PC-3 (cell line): ENCODE measurements around the gene EDN2. TPM values are rescaled to one million over a fixed set of nuclear protein-coding genes. Genes with fewer than 3 reads are reported as not detected.

Experiments used
- ATAC-seq: fragments of 200-7000 bp; cut with Tn5 transposase; 2 replicates; pipeline ENCODE4 v1.9.1; 2020; ENCODE audit warnings: mild to moderate bottlenecking, moderate library complexity
- Bru-seq: library from RNA; stranded (reverse); fragments of 400-500 nt; gene quantifications from one replicate; lab custom pipeline; 2021; lab: Mats Ljungman, UMichigan
- BruChase-seq, 2 experiments: library from RNA; stranded (reverse); fragments of 400-500 nt; gene quantifications; one replicate each; lab custom pipeline; 2021; lab: Mats Ljungman, UMichigan
- BruUV-seq: library from RNA; stranded (reverse); fragments of 400-500 nt; replicated peaks from 2 replicates; lab custom pipeline; 2021; lab: Mats Ljungman, UMichigan
- CTCF ChIA-PET: fragments of 300-600 bp; sonication (Branson Sonifier 250); formaldehyde crosslinking; loops from one replicate; lab custom pipeline; 2022; ENCODE audit warnings: antibody characterized with exemption; lab: Charles Lee
- POLR2A ChIA-PET: fragments of 300-600 bp; sonication (Branson Sonifier 250); formaldehyde crosslinking; loops from one replicate; lab custom pipeline; 2022; ENCODE audit warnings: antibody characterized with exemption; ENCODE audit not compliant: unreplicated experiment; lab: Charles Lee
- DNase-seq: peaks from one replicate; pipeline ENCODE4 v3.0.0-alpha.2; 2015
- H2AFZ ChIP-seq: fragments of 300-600 bp; sonication (generic); 2 replicates; pipeline ENCODE4 v1.6.0; 2016; ENCODE audit warnings: antibody characterized with exemption, low read length
- H3F3A ChIP-seq: fragments of 300-600 bp; sonication (generic); one replicate; pipeline ENCODE4 v1.6.0; 2017; ENCODE audit warnings: antibody characterized with exemption, low read length, control low read depth, mild to moderate bottlenecking; ENCODE audit not compliant: unreplicated experiment
- H3K27ac ChIP-seq: fragments of 300-600 bp; sonication (generic); 2 replicates; pipeline ENCODE4 v1.5.1; 2016; ENCODE audit warnings: mild to moderate bottlenecking, low read length
- H3K27me3 ChIP-seq: fragments of 300-600 bp; sonication (generic); 2 replicates; pipeline ENCODE4 v1.6.1; 2016; ENCODE audit warnings: low read length, mixed read lengths
- H3K36me3 ChIP-seq: fragments of 300-600 bp; sonication (generic); 2 replicates; pipeline ENCODE4 v1.6.1; 2016; ENCODE audit warnings: low read depth, mixed run types, low read length, mixed read lengths
- H3K4me1 ChIP-seq: fragments of 300-600 bp; sonication (generic); 2 replicates; pipeline ENCODE4 v1.5.1; 2016; ENCODE audit warnings: low read length; ENCODE audit not compliant: insufficient read depth
- H3K4me2 ChIP-seq: fragments of 300-600 bp; sonication (generic); 2 replicates; pipeline ENCODE4 v1.6.0; 2016; ENCODE audit warnings: low read length
- H3K4me3 ChIP-seq: fragments of 300-600 bp; sonication (generic); 2 replicates; pipeline ENCODE4 v1.5.1; 2016; ENCODE audit warnings: mild to moderate bottlenecking, low read length, mixed read lengths
- H3K79me2 ChIP-seq: fragments of 300-600 bp; sonication (generic); 2 replicates; pipeline ENCODE4 v1.6.1; 2017; ENCODE audit warnings: low read length, mixed read lengths
- H3K9ac ChIP-seq: fragments of 300-600 bp; sonication (generic); 2 replicates; pipeline ENCODE4 v1.6.0; 2016; ENCODE audit warnings: mild to moderate bottlenecking, low read length
- H3K9me2 ChIP-seq: fragments of 300-600 bp; sonication (generic); replicated peaks from 2 replicates; pipeline ENCODE4 v1.6.1; 2016; ENCODE audit warnings: mixed run types, low read length, mixed read lengths
- H3K9me3 ChIP-seq: fragments of 300-600 bp; sonication (generic); 2 replicates; pipeline ENCODE4 v1.6.1; 2016; ENCODE audit warnings: low read length, mixed read lengths
- H4K20me1 ChIP-seq: fragments of 300-600 bp; sonication (generic); 2 replicates; pipeline ENCODE4 v1.6.1; 2016; ENCODE audit warnings: low read length, mixed read lengths
- EZH2 ChIP-seq: fragments of 300-600 bp; sonication (generic); IDR thresholded peaks from one replicate; pipeline ENCODE4 v1.6.1; 2017; ENCODE audit warnings: antibody characterized with exemption, mild to moderate bottlenecking, low read length; ENCODE audit not compliant: unreplicated experiment
- EZH2phosphoT487 ChIP-seq: fragments of 300-600 bp; sonication (generic); IDR thresholded peaks from 2 replicates; pipeline ENCODE4 v1.6.1; 2018; ENCODE audit warnings: mild to moderate bottlenecking, antibody characterized with exemption, low read length, borderline replicate concordance
- intact Hi-C: fragments of 100-400 bp; cut with micrococcal nuclease; formaldehyde crosslinking; loops from 2 replicates; pipeline ENCODE4 v1.9.0; 2023
- long read RNA-seq: library from polyadenylated mRNA; unstranded; transcript quantifications from one replicate; pipeline ENCODE4 v2.0.0, GENCODE V29; 2021; ENCODE audit not compliant: unreplicated experiment
- total RNA-seq: library from RNA; depleted of rRNA; stranded (reverse); fragments of >200 nt; gene quantifications from 2 replicates; pipeline ENCODE4 v1.2.3, GENCODE V29; 2014; rRNA removed
- TF ChIP-seq, protein P1 (sequence below): fragments of 300-600 bp; sonication (generic); conservative IDR thresholded peaks from 2 replicates; pipeline ENCODE4 v1.5.1; 2017; ENCODE audit warnings: antibody characterized with exemption, low read depth, mild to moderate bottlenecking, low read length

EDN2 gene
- total RNA-seq, result 0.36 TPM in 1 of 2 replicates, not detected in the other
- percentile 10 among the genes with signal in this experiment for Bru-seq, nascent RNA
- percentile 22 among the genes with signal in this experiment for BruChase-seq, experiment 1, labeled RNA remaining after a 6-hour chase
- percentile 13 among the genes with signal in this experiment for BruChase-seq, experiment 2, labeled RNA remaining after a 2-hour chase
- long read RNA-seq, partial matches to known transcripts, result 0 of 2 reads
- long read RNA-seq, other reads (novel, unspliced or antisense), result 1 of 2 reads

DNA sequence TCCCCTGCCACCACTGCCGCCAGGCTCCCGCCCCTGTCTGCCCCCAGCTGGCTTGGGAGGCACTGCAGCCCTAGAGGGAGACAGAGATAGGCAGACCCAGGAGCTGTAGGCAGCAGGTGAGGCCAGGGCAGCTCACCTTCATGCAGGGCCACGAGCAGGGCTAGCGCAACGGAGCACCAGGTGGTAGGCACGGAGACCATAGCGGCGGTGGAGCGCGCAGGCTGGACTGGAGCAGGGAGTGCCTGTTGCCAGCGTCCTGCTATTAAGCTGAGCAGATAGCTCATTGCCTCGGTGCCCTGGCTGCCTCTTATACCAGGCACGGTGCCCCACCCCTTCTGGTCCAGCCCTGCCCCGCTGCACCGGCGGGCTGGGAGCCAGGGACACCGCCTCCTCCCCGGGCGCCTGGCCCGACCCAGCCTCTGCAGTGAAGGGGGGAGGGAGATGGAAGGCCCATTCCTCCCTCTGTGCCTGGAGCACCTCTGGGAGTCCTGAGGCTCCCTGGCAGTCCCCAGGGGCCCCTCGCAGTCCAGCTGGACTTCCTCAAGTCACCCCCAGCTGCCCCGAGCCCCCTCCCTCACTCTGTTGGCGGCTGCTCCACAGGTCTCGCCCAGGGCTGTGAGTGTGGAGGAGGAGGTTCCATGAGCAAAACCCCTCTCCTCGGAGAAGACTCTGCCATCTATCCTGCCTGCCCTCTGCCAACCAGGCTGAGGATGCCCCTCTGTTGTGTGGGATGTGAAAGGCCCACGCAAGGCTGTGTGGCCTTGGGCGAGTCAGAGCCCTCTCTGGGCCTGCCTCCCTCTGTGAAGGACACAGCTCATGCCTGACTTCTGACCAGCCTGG is at the start of gene EDN2:
EDN2 (minus strand) TSS at position 282 of the 840 bp plus-strand sequence; CDS start at position 200, 82 bp downstream.
- DNase-seq, result peak; percentile 63
- POLR2A ChIA-PET, result interaction anchor here (0.6 kb wide), 1 partner anchor 311 kb away, joined by 3 read pairs; no protein-coding TSS in a partner anchor
- BruUV-seq, result no TSS peak
- Histone ChIP-seq H3K4me3 (peak within 1 kb of the TSS; percentile 29; the same call in 1 of the 2 replicates), H3K9me2 (no peaks in the 10 kb centered on the region), H3K79me2 (no peaks in the 10 kb centered on the region), H3K27ac (no peak within 1 kb of the TSS), H3K36me3 (no peaks in the 10 kb centered on the region), H3K4me1 (peaks cover 37% of the 10 kb centered on the region), H3K4me2 (peak within 1 kb of the TSS; percentile 77), H2AFZ (peak within 1 kb of the TSS; percentile 37; the same call in 1 of the 2 replicates), H3K27me3 (no peaks in the 10 kb centered on the region), H3K9ac (no peak within 1 kb of the TSS), H4K20me1 (no peaks in the 10 kb centered on the region), H3F3A (no peaks in the 10 kb centered on the region), H3K9me3 (no peaks in the 10 kb centered on the region)
- ATAC-seq, result peak; percentile 76
- intact Hi-C loops, result loop anchor here (10.0 kb wide), 1 partner anchor 50 kb away; no protein-coding TSS in a partner anchor
- CTCF ChIA-PET, result interaction anchor here (0.5 to 1.5 kb wide), 3 partner anchors 23 to 329 kb away, joined by 3 to 15 read pairs (median 7); no protein-coding TSS in a partner anchor
- no peak for TF ChIP-seq EZH2phosphoT487
- TF ChIP-seq, protein P1, sequence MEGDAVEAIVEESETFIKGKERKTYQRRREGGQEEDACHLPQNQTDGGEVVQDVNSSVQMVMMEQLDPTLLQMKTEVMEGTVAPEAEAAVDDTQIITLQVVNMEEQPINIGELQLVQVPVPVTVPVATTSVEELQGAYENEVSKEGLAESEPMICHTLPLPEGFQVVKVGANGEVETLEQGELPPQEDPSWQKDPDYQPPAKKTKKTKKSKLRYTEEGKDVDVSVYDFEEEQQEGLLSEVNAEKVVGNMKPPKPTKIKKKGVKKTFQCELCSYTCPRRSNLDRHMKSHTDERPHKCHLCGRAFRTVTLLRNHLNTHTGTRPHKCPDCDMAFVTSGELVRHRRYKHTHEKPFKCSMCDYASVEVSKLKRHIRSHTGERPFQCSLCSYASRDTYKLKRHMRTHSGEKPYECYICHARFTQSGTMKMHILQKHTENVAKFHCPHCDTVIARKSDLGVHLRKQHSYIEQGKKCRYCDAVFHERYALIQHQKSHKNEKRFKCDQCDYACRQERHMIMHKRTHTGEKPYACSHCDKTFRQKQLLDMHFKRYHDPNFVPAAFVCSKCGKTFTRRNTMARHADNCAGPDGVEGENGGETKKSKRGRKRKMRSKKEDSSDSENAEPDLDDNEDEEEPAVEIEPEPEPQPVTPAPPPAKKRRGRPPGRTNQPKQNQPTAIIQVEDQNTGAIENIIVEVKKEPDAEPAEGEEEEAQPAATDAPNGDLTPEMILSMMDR, result peak; percentile 52

DNA sequence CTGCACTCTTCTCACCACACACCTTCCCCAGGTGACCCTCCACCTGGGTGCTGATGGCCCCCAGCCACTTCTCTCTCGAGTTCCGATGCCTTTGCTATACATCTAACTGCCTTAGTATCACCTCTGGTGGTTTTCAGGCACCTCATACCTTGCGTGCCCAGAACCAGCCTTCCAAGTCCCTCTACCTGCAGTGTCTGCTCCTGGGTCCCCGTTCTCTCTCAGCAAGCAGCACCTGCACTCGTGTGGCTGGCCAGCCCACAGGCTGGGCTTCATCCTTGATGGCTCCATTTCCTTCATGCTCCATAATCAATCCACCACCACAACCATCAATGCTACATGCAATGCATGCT is 49.2 kb upstream of the EDN2 start:
- no TSS peak for BruUV-seq
- Histone ChIP-seq H3K79me2 (no peaks in the 10 kb centered on the region), H3F3A (no peaks in the 10 kb centered on the region), H2AFZ (no peak overlapping the region), H3K9me3 (no peaks in the 10 kb centered on the region), H3K27me3 (no peaks in the 10 kb centered on the region), H3K4me2 (no peak overlapping the region), H3K27ac (no peak overlapping the region), H3K9ac (no peak overlapping the region), H4K20me1 (no peaks in the 10 kb centered on the region), H3K36me3 (no peaks in the 10 kb centered on the region), H3K4me1 (no peaks in the 10 kb centered on the region), H3K9me2 (no peaks in the 10 kb centered on the region), H3K4me3 (no peak overlapping the region)
- ATAC-seq, result no peak
- TF ChIP-seq EZH2, result no peak
- no peak for TF ChIP-seq EZH2phosphoT487
- TF ChIP-seq, protein P1, result no peak
- ChIA-PET POLR2A (no interaction called here), CTCF (no interaction called here)
- no peak for DNase-seq
- intact Hi-C loops, result no loop called here
